Measurements from ENCODE around the gene SORBS2.

DNA sequence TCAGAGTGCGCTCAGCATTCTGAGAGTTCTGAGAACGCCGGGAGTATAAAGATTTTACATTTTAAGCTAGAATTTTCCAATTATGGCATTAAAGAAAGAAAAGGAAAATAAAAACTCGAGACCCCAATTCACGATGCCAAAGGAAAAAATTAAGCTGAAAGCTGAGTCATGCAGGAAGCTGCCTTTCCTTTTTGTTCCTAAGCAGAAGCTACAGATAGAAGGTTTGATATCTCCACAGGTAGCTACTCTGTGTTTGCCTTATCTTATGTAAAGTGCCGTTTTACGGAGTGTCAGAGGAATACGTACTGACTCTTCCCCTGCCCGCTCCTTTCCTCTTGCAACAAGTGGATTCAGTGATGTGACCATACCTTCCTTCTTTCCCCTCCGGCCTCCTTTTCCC lies 10.8 kb upstream of the SORBS2 start:
- TF ChIP-seq CTCF (IDR thresholded peaks at IDR 0.05; ENCODE audit: low read depth, low read length) (no peak), EZH2phosphoT487 (IDR thresholded peaks at IDR 0.05; ENCODE audit: low read depth) (no peak)
